DND-41 (cell line): ENCODE results near the gene PDLIM5.

Experiments
- EZH2 ChIP-seq: IDR thresholded peaks from 3 replicates; pipeline ENCODE4 v1.6.1; 2012; ENCODE audit warnings: borderline replicate concordance, low read depth, mild to moderate bottlenecking, moderate library complexity, low read length, inconsistent platforms; ENCODE audit not compliant: severe bottlenecking
- TF ChIP-seq, protein P1 (sequence below): IDR thresholded peaks from 2 replicates; pipeline ENCODE4 v1.5.1; 2012; ENCODE audit warnings: borderline replicate concordance, low read length, moderate library complexity, mild to moderate bottlenecking; ENCODE audit not compliant: poor library complexity, severe bottlenecking; ENCODE audit errors: extremely low read depth

DNA sequence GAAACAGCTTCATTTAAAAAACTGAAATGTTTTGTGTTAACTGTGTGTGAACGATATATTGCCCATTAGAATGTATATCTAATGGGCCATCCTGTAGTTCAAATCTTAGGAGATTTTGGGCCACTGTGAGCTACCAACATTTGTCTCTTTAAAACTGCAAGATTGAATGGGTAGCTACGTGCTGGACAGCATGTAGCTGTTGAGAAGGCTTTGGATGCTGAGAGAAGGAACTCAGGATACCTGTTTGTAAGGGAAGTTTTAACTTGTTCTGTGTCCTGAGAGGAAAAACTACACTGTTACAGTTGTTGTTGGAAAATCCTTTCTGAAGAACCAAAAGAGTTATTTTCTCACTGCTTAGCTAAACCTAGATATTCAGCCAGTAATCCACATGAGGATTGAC is 45.9 kb downstream of the PDLIM5 start:
- TF ChIP-seq, protein P1, sequence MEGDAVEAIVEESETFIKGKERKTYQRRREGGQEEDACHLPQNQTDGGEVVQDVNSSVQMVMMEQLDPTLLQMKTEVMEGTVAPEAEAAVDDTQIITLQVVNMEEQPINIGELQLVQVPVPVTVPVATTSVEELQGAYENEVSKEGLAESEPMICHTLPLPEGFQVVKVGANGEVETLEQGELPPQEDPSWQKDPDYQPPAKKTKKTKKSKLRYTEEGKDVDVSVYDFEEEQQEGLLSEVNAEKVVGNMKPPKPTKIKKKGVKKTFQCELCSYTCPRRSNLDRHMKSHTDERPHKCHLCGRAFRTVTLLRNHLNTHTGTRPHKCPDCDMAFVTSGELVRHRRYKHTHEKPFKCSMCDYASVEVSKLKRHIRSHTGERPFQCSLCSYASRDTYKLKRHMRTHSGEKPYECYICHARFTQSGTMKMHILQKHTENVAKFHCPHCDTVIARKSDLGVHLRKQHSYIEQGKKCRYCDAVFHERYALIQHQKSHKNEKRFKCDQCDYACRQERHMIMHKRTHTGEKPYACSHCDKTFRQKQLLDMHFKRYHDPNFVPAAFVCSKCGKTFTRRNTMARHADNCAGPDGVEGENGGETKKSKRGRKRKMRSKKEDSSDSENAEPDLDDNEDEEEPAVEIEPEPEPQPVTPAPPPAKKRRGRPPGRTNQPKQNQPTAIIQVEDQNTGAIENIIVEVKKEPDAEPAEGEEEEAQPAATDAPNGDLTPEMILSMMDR: no peak
- no peak for TF ChIP-seq EZH2
